ENCODE data around the gene ZNRF4.

Gene ZNRF4

DNA sequence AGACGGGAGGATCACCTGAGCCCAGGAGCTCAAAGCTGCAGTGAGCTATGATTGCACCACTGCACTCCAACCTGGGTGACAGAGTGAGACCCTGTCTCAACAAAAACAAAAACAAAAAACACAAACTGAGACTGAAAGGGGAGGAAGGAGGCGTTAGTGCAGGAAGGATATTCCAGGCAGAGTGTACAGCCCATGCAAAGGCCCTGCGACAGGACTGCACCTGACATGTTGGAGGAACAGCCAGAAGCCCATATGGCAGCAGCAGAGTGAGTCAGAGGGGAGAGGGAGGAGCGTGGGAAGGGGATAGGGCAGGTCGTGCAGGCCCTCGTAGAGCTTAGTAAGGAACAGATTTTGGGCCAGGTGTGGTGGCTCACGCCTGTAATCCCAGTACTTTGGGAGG lies 3.2 kb downstream of the ZNRF4 start:
- no peak for DNase-seq (ENCODE audit: low read depth)
- TF ChIP-seq, protein P1, sequence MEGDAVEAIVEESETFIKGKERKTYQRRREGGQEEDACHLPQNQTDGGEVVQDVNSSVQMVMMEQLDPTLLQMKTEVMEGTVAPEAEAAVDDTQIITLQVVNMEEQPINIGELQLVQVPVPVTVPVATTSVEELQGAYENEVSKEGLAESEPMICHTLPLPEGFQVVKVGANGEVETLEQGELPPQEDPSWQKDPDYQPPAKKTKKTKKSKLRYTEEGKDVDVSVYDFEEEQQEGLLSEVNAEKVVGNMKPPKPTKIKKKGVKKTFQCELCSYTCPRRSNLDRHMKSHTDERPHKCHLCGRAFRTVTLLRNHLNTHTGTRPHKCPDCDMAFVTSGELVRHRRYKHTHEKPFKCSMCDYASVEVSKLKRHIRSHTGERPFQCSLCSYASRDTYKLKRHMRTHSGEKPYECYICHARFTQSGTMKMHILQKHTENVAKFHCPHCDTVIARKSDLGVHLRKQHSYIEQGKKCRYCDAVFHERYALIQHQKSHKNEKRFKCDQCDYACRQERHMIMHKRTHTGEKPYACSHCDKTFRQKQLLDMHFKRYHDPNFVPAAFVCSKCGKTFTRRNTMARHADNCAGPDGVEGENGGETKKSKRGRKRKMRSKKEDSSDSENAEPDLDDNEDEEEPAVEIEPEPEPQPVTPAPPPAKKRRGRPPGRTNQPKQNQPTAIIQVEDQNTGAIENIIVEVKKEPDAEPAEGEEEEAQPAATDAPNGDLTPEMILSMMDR (conservative IDR thresholded peaks at IDR 0.05; ENCODE audit: low read depth, low read length), result no peak
- no peak overlapping the region for H3K4me3 ChIP-seq (ENCODE audit: low read length)

GRCh38 chr19:5459360-5459759 lies 4.1 kb downstream of the ZNRF4 start:
- no peak for DNase-seq (ENCODE audit: low read depth)
- TF ChIP-seq, protein P1 (conservative IDR thresholded peaks at IDR 0.05; ENCODE audit: low read depth, low read length), result no peak

GRCh38 chr19:5460748-5461147 lies 5.5 kb downstream of the ZNRF4 start:
- H3K4me3 ChIP-seq (ENCODE audit: low read length), result no peak overlapping the region
- no peak for DNase-seq (ENCODE audit: low read depth)
- TF ChIP-seq, protein P1 (conservative IDR thresholded peaks at IDR 0.05; ENCODE audit: low read depth, low read length), result no peak

More at GRCh38 chr19:5459360-5459759, 4.1 kb downstream of the ZNRF4 start:
- H3K4me3 ChIP-seq (ENCODE audit: low read length), result no peak overlapping the region

DNA sequence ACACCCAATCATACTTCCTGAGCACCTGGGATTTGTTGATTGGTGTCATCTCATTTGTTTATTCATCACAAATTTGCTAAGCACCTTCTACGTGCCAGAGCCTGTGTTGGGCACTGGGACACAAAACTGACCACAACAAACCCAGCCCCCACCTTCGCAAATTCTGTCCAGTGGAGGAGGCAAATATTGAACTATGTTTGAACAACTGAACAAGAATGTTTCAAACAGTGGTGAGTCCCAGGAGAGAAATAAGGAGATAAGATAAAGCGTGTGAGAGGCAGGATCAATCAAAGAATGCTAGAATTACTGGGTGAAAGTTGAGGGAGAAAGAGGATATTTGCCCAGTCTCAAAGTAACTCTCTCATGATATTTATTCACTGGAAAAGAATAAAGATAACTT lies 8.7 kb downstream of the ZNRF4 start:
- no peak overlapping the region for H3K4me3 ChIP-seq (ENCODE audit: low read length)
- TF ChIP-seq, protein P1 (conservative IDR thresholded peaks at IDR 0.05; ENCODE audit: low read depth, low read length), result no peak
- no peak for DNase-seq (ENCODE audit: low read depth)

DNA sequence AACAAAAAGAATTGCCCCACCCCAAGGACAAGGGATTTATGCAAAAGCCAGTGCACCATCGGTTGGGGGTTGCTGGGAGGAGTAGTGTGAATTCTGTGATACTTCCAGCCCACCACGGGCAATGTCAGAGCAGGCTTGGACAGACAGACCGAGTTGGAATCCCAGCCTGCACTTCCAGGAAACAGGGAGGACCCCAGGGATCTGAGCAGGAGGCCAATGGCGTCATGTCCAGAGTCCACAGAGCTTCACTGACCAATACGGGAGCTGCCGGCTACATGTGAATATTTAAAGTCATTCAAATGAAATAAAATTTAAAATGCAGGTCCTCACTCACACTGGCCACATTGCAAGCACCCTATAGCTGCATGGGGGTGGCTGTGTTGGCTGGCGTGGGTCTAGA lies 10.9 kb downstream of the ZNRF4 start:
- TF ChIP-seq, protein P1 (conservative IDR thresholded peaks at IDR 0.05; ENCODE audit: low read depth, low read length), result no peak
- H3K4me3 ChIP-seq (ENCODE audit: low read length), result no peak overlapping the region
- DNase-seq (ENCODE audit: low read depth), result no peak

DNA sequence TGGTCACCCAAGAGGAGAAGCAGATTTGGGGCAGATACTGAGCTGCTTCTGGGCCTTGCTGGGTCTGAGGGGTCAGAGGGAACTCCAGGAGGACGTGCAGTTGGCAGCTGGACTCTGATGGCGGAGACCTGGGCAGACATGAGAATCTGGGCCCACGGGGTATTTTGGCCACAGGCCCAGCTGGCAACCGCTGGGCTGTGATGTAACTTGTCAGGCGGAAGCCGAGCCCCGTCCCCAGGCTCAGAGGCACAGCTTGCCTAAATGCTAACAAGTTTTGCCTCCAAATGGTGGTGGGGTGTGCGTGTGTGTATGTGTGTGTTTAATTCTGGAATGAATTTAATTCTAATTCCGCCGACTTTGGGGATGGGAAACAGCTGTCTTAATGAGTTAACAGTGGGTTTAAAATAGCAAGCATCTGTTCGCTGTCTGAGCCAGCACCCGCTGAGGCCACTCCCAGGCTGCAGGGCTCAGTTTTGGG lies 11.6 kb downstream of the ZNRF4 start:
- TF ChIP-seq, protein P1 (conservative IDR thresholded peaks at IDR 0.05; ENCODE audit: low read depth, low read length), result no peak
- no peak for DNase-seq (ENCODE audit: low read depth)
- H3K4me3 ChIP-seq (ENCODE audit: low read length), result no peak overlapping the region

GRCh38 chr19:5470264-5470671 lies 15.1 kb downstream of the ZNRF4 start:
- DNase-seq (ENCODE audit: low read depth), result no peak
- TF ChIP-seq, protein P1 (conservative IDR thresholded peaks at IDR 0.05; ENCODE audit: low read depth, low read length), result no peak
- no peak overlapping the region for H3K4me3 ChIP-seq (ENCODE audit: low read length)

All from retinal pigment epithelial cell (primary cell).